GM23338 (cell line): ENCODE measurements around the gene RHOF. TPM values are rescaled to one million over a fixed set of nuclear protein-coding genes. Genes with fewer than 3 reads are reported as not detected.

Experiments
- ATAC-seq: fragments of 200-7000 bp; cut with Tn5 transposase; 3 replicates; pipeline ENCODE4 v1.9.1; 2020
- DNase-seq: peaks from one replicate; pipeline ENCODE4 v3.0.0-alpha.2; 2015; ENCODE audit warnings: low spot score
- H2AFZ ChIP-seq: fragments of 200-600 bp; sonication (generic); 2 replicates; pipeline ENCODE4 v1.8.0; 2016; ENCODE audit warnings: antibody characterized with exemption, mild to moderate bottlenecking, moderate library complexity
- H3F3A ChIP-seq: fragments of 200-600 bp; sonication (generic); replicated peaks from 2 replicates; pipeline ENCODE4 v1.8.0; 2017; ENCODE audit warnings: antibody characterized with exemption, mixed run types, low read depth
- H3K27ac ChIP-seq: fragments of 200-600 bp; sonication (generic); 2 replicates; pipeline ENCODE4 v1.6.1; 2016; ENCODE audit warnings: low read depth
- H3K27me3 ChIP-seq: fragments of 200-600 bp; sonication (generic); 2 replicates; pipeline ENCODE4 v1.8.0; 2016; ENCODE audit warnings: mild to moderate bottlenecking, mixed run types, moderate library complexity; ENCODE audit not compliant: insufficient read depth
- H3K36me3 ChIP-seq: fragments of 200-600 bp; sonication (generic); 2 replicates; pipeline ENCODE4 v1.8.0; 2016; ENCODE audit warnings: mild to moderate bottlenecking; ENCODE audit not compliant: insufficient read depth
- H3K4me1 ChIP-seq: fragments of 200-600 bp; sonication (generic); 2 replicates; pipeline ENCODE4 v1.8.0; 2016; ENCODE audit warnings: mild to moderate bottlenecking, moderate library complexity; ENCODE audit not compliant: insufficient read depth
- H3K4me2 ChIP-seq: fragments of 200-600 bp; sonication (generic); 2 replicates; pipeline ENCODE4 v1.7.1; 2017; ENCODE audit warnings: mixed run types
- H3K4me3 ChIP-seq: fragments of 200-600 bp; sonication (generic); 2 replicates; pipeline ENCODE4 v1.6.1; 2016; ENCODE audit warnings: mixed run types
- H3K79me2 ChIP-seq: fragments of 200-600 bp; sonication (generic); replicated peaks from 2 replicates; pipeline ENCODE4 v1.8.0; 2017; ENCODE audit warnings: mild to moderate bottlenecking; ENCODE audit not compliant: insufficient read depth
- H3K9me2 ChIP-seq: fragments of 200-600 bp; sonication (generic); 2 replicates; pipeline ENCODE4 v1.8.0; 2017; ENCODE audit not compliant: insufficient read depth
- H4K20me1 ChIP-seq: fragments of 200-600 bp; sonication (generic); replicated peaks from 2 replicates; pipeline ENCODE4 v1.8.0; 2017; ENCODE audit warnings: mild to moderate bottlenecking; ENCODE audit not compliant: insufficient read depth
- H3K27ac Mint-ChIP-seq: 2 replicates; pipeline ENCODE4 v1.8.0; 2020; ENCODE audit warnings: inconsistent platforms, mild to moderate bottlenecking, moderate library complexity, mixed read lengths
- H3K27me3 Mint-ChIP-seq: 3 replicates; pipeline ENCODE4 v1.8.0; 2022; ENCODE audit warnings: low read depth, mild to moderate bottlenecking, moderate library complexity, mixed read lengths, inconsistent platforms; ENCODE audit not compliant: insufficient read depth, poor library complexity
- H3K36me3 Mint-ChIP-seq: 3 replicates; pipeline ENCODE4 v1.8.0; 2021; ENCODE audit warnings: low read depth, mild to moderate bottlenecking, inconsistent platforms, moderate library complexity, mixed read lengths
- H3K4me1 Mint-ChIP-seq: 3 replicates; pipeline ENCODE4 v1.8.0; 2020; ENCODE audit warnings: mild to moderate bottlenecking, inconsistent platforms, mixed read lengths
- H3K4me3 Mint-ChIP-seq: 3 replicates; pipeline ENCODE4 v1.8.0; 2021; ENCODE audit warnings: moderate library complexity, mild to moderate bottlenecking, inconsistent platforms, mixed read lengths
- H3K9me3 Mint-ChIP-seq: 3 replicates; pipeline ENCODE4 v1.8.0; 2020; ENCODE audit warnings: moderate library complexity, mild to moderate bottlenecking, inconsistent platforms, mixed read lengths
- EZH2 ChIP-seq: fragments of 200-600 bp; sonication (generic); IDR thresholded peaks from one replicate; pipeline ENCODE4 v1.8.0; 2017; ENCODE audit warnings: antibody characterized with exemption, mild to moderate bottlenecking, low read depth; ENCODE audit not compliant: unreplicated experiment
- EZH2phosphoT487 ChIP-seq: fragments of 200-600 bp; sonication (generic); IDR thresholded peaks from one replicate; pipeline ENCODE4 v1.8.1; 2018; ENCODE audit warnings: antibody characterized with exemption; ENCODE audit not compliant: unreplicated experiment
- NANOG ChIP-seq: IDR thresholded peaks from 2 replicates; pipeline ENCODE4 v1.6.1; 2016; ENCODE audit warnings: antibody characterized with exemption, borderline replicate concordance
- POLR2AphosphoS5 ChIP-seq: IDR thresholded peaks from 2 replicates; pipeline ENCODE4 v1.6.1; 2016; ENCODE audit warnings: antibody characterized with exemption, low read depth
- STAT1 ChIP-seq: IDR thresholded peaks from one replicate; pipeline ENCODE4 v1.6.1; 2016; ENCODE audit warnings: antibody characterized with exemption; ENCODE audit not compliant: unreplicated experiment
- ZNF331 ChIP-seq: fragments of 250-450 bp; sonication (Bioruptor Pico); IDR thresholded peaks from 2 replicates; pipeline ENCODE4 v1.5.0; 2020; ENCODE audit warnings: low read depth, mild to moderate bottlenecking, moderate library complexity
- ZNF462 ChIP-seq: fragments of 250-450 bp; sonication (Bioruptor Pico); IDR thresholded peaks from 2 replicates; pipeline ENCODE4 v1.5.0; 2020; ENCODE audit warnings: mild to moderate bottlenecking, moderate library complexity
- polyA plus RNA-seq: library from polyadenylated mRNA; unstranded; fragments of >200 nt; fragmentation: Nextera tagmentation; extraction: Ambion mirVana; gene quantifications from 2 replicates; pipeline ENCODE4 v1.2.1, GENCODE V29; 2016
- total RNA-seq: library from RNA; depleted of rRNA; stranded (reverse); fragments of >200 nt; shearing (Covaris generic); gene quantifications from 2 replicates; pipeline ENCODE4 v1.2.3, GENCODE V29; 2014
- TF ChIP-seq, protein P1 (sequence below): IDR thresholded peaks from one replicate; pipeline ENCODE4 v1.6.1; 2018; ENCODE audit warnings: antibody characterized with exemption; ENCODE audit not compliant: unreplicated experiment
- TF ChIP-seq, protein P2 (sequence below), 2 experiments: fragments of 200-600 bp in 1 of 2; sonication (generic) in 1 of 2; conservative IDR thresholded peaks; 2 replicates each; pipeline versions ENCODE4 v1.5.1 to v1.6.1; 2016 to 2017; ENCODE audit warnings: antibody characterized with exemption in 2 of 2, low read depth in 2 of 2, mild to moderate bottlenecking in 2 of 2, moderate library complexity in 1 of 2

Gene RHOF
- total and polyA plus RNA-seq, 2 experiments from 2014 or later, result 10.5 to 53.4 TPM

DNA sequence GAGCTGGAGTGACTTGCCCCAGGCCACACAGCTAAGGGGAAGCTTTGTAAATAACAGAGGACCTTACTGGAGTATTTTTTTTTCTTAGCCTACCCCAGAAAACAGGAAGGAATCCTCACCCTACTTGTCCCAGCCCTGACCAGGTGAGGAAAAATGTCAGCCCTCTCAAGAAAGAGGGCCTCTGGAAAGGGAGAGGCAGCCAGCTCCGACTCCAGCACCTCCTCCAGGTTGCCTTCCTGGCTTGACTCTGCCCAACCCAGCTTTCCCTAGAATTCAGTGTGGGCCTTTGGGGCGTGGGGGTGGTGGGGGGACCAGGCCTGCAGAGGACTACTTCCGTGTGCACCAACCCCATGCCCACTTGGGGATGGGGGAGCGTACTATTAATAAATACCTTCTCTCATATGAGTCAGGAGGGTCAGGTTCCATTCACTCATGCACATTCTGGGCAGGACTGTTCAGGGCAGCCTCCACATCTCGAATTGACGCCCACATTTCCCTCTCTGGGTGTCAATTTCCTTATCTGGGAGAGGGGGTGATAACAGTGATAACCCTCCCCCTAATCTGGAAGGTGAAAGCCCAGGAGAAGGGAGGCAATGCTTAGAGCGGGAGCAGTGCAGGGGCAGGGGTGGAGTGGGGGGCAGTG lies 5.2 kb downstream of the RHOF start (continued):
- TF ChIP-seq, protein P1, sequence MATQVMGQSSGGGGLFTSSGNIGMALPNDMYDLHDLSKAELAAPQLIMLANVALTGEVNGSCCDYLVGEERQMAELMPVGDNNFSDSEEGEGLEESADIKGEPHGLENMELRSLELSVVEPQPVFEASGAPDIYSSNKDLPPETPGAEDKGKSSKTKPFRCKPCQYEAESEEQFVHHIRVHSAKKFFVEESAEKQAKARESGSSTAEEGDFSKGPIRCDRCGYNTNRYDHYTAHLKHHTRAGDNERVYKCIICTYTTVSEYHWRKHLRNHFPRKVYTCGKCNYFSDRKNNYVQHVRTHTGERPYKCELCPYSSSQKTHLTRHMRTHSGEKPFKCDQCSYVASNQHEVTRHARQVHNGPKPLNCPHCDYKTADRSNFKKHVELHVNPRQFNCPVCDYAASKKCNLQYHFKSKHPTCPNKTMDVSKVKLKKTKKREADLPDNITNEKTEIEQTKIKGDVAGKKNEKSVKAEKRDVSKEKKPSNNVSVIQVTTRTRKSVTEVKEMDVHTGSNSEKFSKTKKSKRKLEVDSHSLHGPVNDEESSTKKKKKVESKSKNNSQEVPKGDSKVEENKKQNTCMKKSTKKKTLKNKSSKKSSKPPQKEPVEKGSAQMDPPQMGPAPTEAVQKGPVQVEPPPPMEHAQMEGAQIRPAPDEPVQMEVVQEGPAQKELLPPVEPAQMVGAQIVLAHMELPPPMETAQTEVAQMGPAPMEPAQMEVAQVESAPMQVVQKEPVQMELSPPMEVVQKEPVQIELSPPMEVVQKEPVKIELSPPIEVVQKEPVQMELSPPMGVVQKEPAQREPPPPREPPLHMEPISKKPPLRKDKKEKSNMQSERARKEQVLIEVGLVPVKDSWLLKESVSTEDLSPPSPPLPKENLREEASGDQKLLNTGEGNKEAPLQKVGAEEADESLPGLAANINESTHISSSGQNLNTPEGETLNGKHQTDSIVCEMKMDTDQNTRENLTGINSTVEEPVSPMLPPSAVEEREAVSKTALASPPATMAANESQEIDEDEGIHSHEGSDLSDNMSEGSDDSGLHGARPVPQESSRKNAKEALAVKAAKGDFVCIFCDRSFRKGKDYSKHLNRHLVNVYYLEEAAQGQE, result no peak

- Mint-ChIP-seq H3K9me3 (no peaks in the 10 kb centered on the region), H3K4me3 (no peak overlapping the region), H3K4me1 (peaks cover 14% of the 10 kb centered on the region), H3K36me3 (0 out of 3 replicates have a peak, but pooled peaks cover 6% of the 10 kb centered on the region), H3K27me3 (peaks cover 19% of the 10 kb centered on the region), H3K27ac (no peak overlapping the region)
- H2AFZ ChIP-seq, result no peak overlapping the region
- peaks cover 37% of the 10 kb centered on the region for H4K20me1 ChIP-seq
- no peaks in the 10 kb centered on the region for H3K36me3 ChIP-seq
- H3K27me3 ChIP-seq, result no peaks in the 10 kb centered on the region
- no peak overlapping the region for H3K27ac ChIP-seq
- H3F3A ChIP-seq, result peaks cover 8% of the 10 kb centered on the region; the same call in 1 of the 2 replicates
- H3K4me2 ChIP-seq, result no peak overlapping the region
- H3K79me2 ChIP-seq, result no peaks in the 10 kb centered on the region; the same call in 1 of the 2 replicates
- no peak for DNase-seq
- no peaks in the 10 kb centered on the region for H3K9me2 ChIP-seq
- peaks cover 2% of the 10 kb centered on the region; the same call in 1 of the 2 replicates for H3K4me1 ChIP-seq
- no peak overlapping the region for H3K4me3 ChIP-seq
- no peak for ATAC-seq
- no peak for TF ChIP-seq POLR2AphosphoS5
- no peak for TF ChIP-seq EZH2
- no peak for TF ChIP-seq ZNF462
- TF ChIP-seq NANOG, result no peak
- TF ChIP-seq ZNF331, result no peak
- no peak for TF ChIP-seq STAT1
- TF ChIP-seq, protein P2, sequence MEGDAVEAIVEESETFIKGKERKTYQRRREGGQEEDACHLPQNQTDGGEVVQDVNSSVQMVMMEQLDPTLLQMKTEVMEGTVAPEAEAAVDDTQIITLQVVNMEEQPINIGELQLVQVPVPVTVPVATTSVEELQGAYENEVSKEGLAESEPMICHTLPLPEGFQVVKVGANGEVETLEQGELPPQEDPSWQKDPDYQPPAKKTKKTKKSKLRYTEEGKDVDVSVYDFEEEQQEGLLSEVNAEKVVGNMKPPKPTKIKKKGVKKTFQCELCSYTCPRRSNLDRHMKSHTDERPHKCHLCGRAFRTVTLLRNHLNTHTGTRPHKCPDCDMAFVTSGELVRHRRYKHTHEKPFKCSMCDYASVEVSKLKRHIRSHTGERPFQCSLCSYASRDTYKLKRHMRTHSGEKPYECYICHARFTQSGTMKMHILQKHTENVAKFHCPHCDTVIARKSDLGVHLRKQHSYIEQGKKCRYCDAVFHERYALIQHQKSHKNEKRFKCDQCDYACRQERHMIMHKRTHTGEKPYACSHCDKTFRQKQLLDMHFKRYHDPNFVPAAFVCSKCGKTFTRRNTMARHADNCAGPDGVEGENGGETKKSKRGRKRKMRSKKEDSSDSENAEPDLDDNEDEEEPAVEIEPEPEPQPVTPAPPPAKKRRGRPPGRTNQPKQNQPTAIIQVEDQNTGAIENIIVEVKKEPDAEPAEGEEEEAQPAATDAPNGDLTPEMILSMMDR (conservative IDR thresholded peaks at IDR 0.05; ENCODE audit: low read depth in 2 of 2), result no peak
- TF ChIP-seq EZH2phosphoT487, result no peak
These were observed 6.1 kb downstream of the RHOF start for GRCh38 chr12:121787063-121788025.
